HepG2 (cell line): ENCODE measurements around the gene DYRK1B. TPM values are rescaled to one million over a fixed set of nuclear protein-coding genes. Genes with fewer than 3 reads are reported as not detected.

Experiments used
- ATAC-seq: fragments of 200-7000 bp; cut with Tn5 transposase; 3 replicates; pipeline ENCODE4 v1.9.1; 2020; ENCODE audit warnings: mild to moderate bottlenecking, moderate library complexity
- BruUV-seq: library from RNA; stranded (reverse); fragments of 400-500 nt; replicated peaks from 2 replicates; lab custom pipeline; 2021; lab: Mats Ljungman, UMichigan
- CTCF ChIA-PET: fragments of 300-600 bp; formaldehyde crosslinking; extraction: SDS; loops from one replicate; lab custom pipeline; 2021; ENCODE audit warnings: low total read pairs, inconsistent platforms, low intra/inter-chr PET ratio; lab: Yijun Ruan, JAX
- POLR2A ChIA-PET: fragments of 350-600 bp; sonication (Branson Sonifier 250); formaldehyde crosslinking; loops from one replicate; lab custom pipeline; 2020; ENCODE audit warnings: antibody characterized with exemption, inconsistent platforms; lab: Yijun Ruan, JAX
- DNase-seq: peaks from one replicate; pipeline ENCODE4 v3.0.0-alpha.2; 2015; ENCODE audit warnings: low spot score
- FAIRE-seq: peaks from 3 replicates; lab custom pipeline; 2011; peaks lifted over from hg19 to GRCh38; lab: Jason Lieb, UNC
- H2AFZ ChIP-seq: one replicate; pipeline ENCODE4 v1.6.1; 2011; ENCODE audit warnings: low read length, inconsistent platforms
- H3K27ac ChIP-seq: fragments of 300-600 bp; 3 replicates; pipeline ENCODE4 v1.8.0; 2011; ENCODE audit warnings: mixed run types, mild to moderate bottlenecking, mixed read lengths, low read length, inconsistent platforms; ENCODE audit not compliant: insufficient read depth; ENCODE audit errors: extremely low read length
- H3K27me3 ChIP-seq, 2 experiments: fragments of 200-600 bp in 1 of 2; 2 replicates in 1 of 2; 3 replicates in 1 of 2; pipeline versions ENCODE4 v1.6.0 to v1.8.0; 2011; ENCODE audit warnings: low read length in 2 of 2, mild to moderate bottlenecking in 2 of 2, moderate library complexity in 2 of 2, inconsistent platforms in 1 of 2; ENCODE audit not compliant: insufficient read depth in 2 of 2, control insufficient read depth in 1 of 2
- H3K36me3 ChIP-seq, 2 experiments: fragments of 200-600 bp in 1 of 2; replicated peaks in 1 of 2; 2 replicates in 1 of 2; 3 replicates in 1 of 2; pipeline versions ENCODE4 v1.5.1 to v1.8.0; 2011; ENCODE audit warnings: low read length in 2 of 2, inconsistent platforms in 1 of 2; ENCODE audit not compliant: insufficient read depth in 2 of 2, control insufficient read depth in 1 of 2
- H3K4me1 ChIP-seq: 2 replicates; pipeline ENCODE4 v1.5.1; 2012; ENCODE audit warnings: low read length, inconsistent platforms; ENCODE audit not compliant: insufficient read depth
- H3K4me2 ChIP-seq: 2 replicates; pipeline ENCODE4 v1.6.0; 2011; ENCODE audit warnings: low read depth, low read length, inconsistent platforms
- H3K4me3 ChIP-seq, 3 experiments: fragments of 200-600 bp in 1 of 3; sonication (generic), shearing (Covaris generic) in 1 of 3; replicated peaks in 1 of 3; 2 replicates each; pipeline ENCODE4 v1.5.1; 2011 to 2016; ENCODE audit warnings: low read length in 3 of 3, inconsistent platforms in 2 of 3, low read depth in 2 of 3, mild to moderate bottlenecking in 2 of 3, control low read depth in 1 of 3, mixed read lengths in 1 of 3; ENCODE audit not compliant: insufficient read depth in 1 of 3
- H3K79me2 ChIP-seq: one replicate; pipeline ENCODE4 v1.6.1; 2011; ENCODE audit warnings: low read length, inconsistent platforms; ENCODE audit not compliant: insufficient read depth
- H3K9ac ChIP-seq: 2 replicates; pipeline ENCODE4 v1.6.0; 2011; ENCODE audit warnings: mild to moderate bottlenecking, low read depth, low read length, inconsistent platforms; ENCODE audit not compliant: insufficient read depth
- H3K9me3 ChIP-seq: 2 replicates; pipeline ENCODE4 v1.5.1; 2012; ENCODE audit warnings: mild to moderate bottlenecking, low read length
- H4K20me1 ChIP-seq: 2 replicates; pipeline ENCODE4 v1.6.0; 2011; ENCODE audit warnings: inconsistent platforms, mild to moderate bottlenecking, low read length, moderate library complexity; ENCODE audit not compliant: insufficient read depth
- ATF3 ChIP-seq: sonication (generic); formaldehyde crosslinking; IDR thresholded peaks from 2 replicates; pipeline ENCODE4 v1.4.0; 2020; ENCODE audit warnings: missing genetic modification reagents
- CBX1 ChIP-seq: IDR thresholded peaks from one replicate; pipeline ENCODE4 v1.6.1; 2016; ENCODE audit warnings: antibody characterized with exemption, low read depth
- ETV6 ChIP-seq: sonication (generic); formaldehyde crosslinking; conservative IDR thresholded peaks from 2 replicates; pipeline ENCODE4 v1.4.0; 2020; ENCODE audit warnings: missing genetic modification reagents
- MIER2 ChIP-seq: IDR thresholded peaks from 2 replicates; pipeline ENCODE4 v1.6.1; 2016; ENCODE audit warnings: missing biosample characterization, missing genetic modification reagents
- PHF21A ChIP-seq: sonication (generic); formaldehyde crosslinking; IDR thresholded peaks from 2 replicates; pipeline ENCODE4 v1.5.0; 2020; ENCODE audit warnings: mild to moderate bottlenecking, missing genetic modification reagents
- POLR2AphosphoS5 ChIP-seq: IDR thresholded peaks from 2 replicates; pipeline ENCODE4 v1.6.1; 2012; ENCODE audit warnings: low read depth, low read length
- RAD21 ChIP-seq: fragments of 450-650 bp; formaldehyde crosslinking; IDR thresholded peaks from 2 replicates; pipeline ENCODE4 v1.5.0; 2020; ENCODE audit warnings: mild to moderate bottlenecking
- TBX2 ChIP-seq: sonication (generic); formaldehyde crosslinking; IDR thresholded peaks from 2 replicates; pipeline ENCODE4 v1.5.0; 2020; ENCODE audit warnings: missing genetic modification reagents, mild to moderate bottlenecking, borderline replicate concordance
- ZBTB39 ChIP-seq: sonication (generic); formaldehyde crosslinking; IDR thresholded peaks from 2 replicates; pipeline ENCODE4 v1.5.0; 2020; ENCODE audit warnings: missing genetic modification reagents
- ZIK1 ChIP-seq: sonication (generic); formaldehyde crosslinking; IDR thresholded peaks from 2 replicates; pipeline ENCODE4 v1.5.0; 2020; ENCODE audit warnings: mild to moderate bottlenecking, low read depth, missing genetic modification reagents, borderline replicate concordance
- ZMYM3 ChIP-seq: sonication (generic); formaldehyde crosslinking; IDR thresholded peaks from 2 replicates; pipeline ENCODE4 v1.5.1; 2020; ENCODE audit warnings: mild to moderate bottlenecking, missing genetic modification reagents
- ZNF121 ChIP-seq: sonication (generic); formaldehyde crosslinking; IDR thresholded peaks from 2 replicates; pipeline ENCODE4 v1.5.0; 2020; ENCODE audit warnings: mild to moderate bottlenecking, missing genetic modification reagents
- ZNF276 ChIP-seq: sonication (generic); formaldehyde crosslinking; IDR thresholded peaks from 2 replicates; pipeline ENCODE4 v1.4.0; 2020; ENCODE audit warnings: mild to moderate bottlenecking, low read depth, missing genetic modification reagents
- ZNF431 ChIP-seq: sonication (generic); formaldehyde crosslinking; IDR thresholded peaks from 2 replicates; pipeline ENCODE4 v1.9.0; 2022; ENCODE audit warnings: missing genetic modification reagents, low read depth, mild to moderate bottlenecking, borderline replicate concordance
- ZNF790 ChIP-seq: sonication (generic); formaldehyde crosslinking; IDR thresholded peaks from 2 replicates; pipeline ENCODE4 v1.8.0; 2022; ENCODE audit warnings: missing genetic modification reagents, mild to moderate bottlenecking, borderline replicate concordance
- WGBS: methylation state at CpG from one replicate; pipeline ENCODE4 v1.1.6; 2017; ENCODE audit warnings: low lambda C conversion rate; 5-methylcytosine and 5-hydroxymethylcytosine counted together
- in situ Hi-C: cut with HindIII; loops from 2 replicates; pipeline ENCODE4 v1.10.0; 2017; ENCODE audit warnings: low pct_unique_long_range_greater_than_20kb; ENCODE audit not compliant: extremely low pct_ligation_motif_present
- intact Hi-C: fragments of 100-400 bp; cut with micrococcal nuclease; formaldehyde crosslinking; loops from one replicate; pipeline ENCODE4 v1.10.0; 2022; ENCODE audit not compliant: unreplicated experiment
- polyA plus RNA-seq, 8 experiments: library from polyadenylated mRNA; depleted of rRNA in 3 of 8; stranded (reverse) in 7 of 8; unstranded in 1 of 8; fragments of >200 nt; fragmentation: Illumina TruSeq in 4 of 8; extraction: Trizol in 4 of 8; gene quantifications; 2 replicates each; pipeline versions ENCODE4 v1.2.1 to v1.2.3, GENCODE V29; 2011 to 2016; ENCODE audit warnings: low read depth in 4 of 8, missing spikeins in 1 of 8, mixed read lengths in 1 of 8; ENCODE audit not compliant: insufficient read depth in 1 of 8
- total RNA-seq, 5 experiments: library from RNA; depleted of rRNA; stranded (reverse); fragments of >200 nt; fragmentation: Illumina TruSeq; extraction: Trizol; gene quantifications; 2 replicates each; pipeline ENCODE4 v1.2.3, GENCODE V29; 2016; ENCODE audit warnings: low read depth in 1 of 5

Gene DYRK1B
- total and polyA plus RNA-seq, 2 of the 13 experiments (the other 11 are each of a cell fraction or from before 2014, with no cell fraction given): 0.82 to 1.3 TPM

GRCh38 chr19:39841041-39841440 is 7.1 kb upstream of the DYRK1B start:
- CTCF ChIA-PET: no interaction called here
- POLR2A ChIA-PET: no interaction called here

GRCh38 chr19:39840492-39840891 is 6.5 kb upstream of the DYRK1B start:
- DNase-seq (no peak), ATAC-seq (no peak), FAIRE-seq (no peak)
- Histone ChIP-seq H3K27me3 (no peaks in the 10 kb centered on the region; a peak in 1 of 5 replicates), H3K27ac (no peak overlapping the region), H3K4me1 (peaks cover 43% of the 10 kb centered on the region), H3K4me3 (no peak overlapping the region), H2AFZ (no peak overlapping the region), H4K20me1 (peaks cover 39% of the 10 kb centered on the region), H3K79me2 (peaks cover 66% of the 10 kb centered on the region), H3K9ac (no peak overlapping the region), H3K9me3 (no peaks in the 10 kb centered on the region), H3K4me2 (no peak overlapping the region), H3K36me3 (peaks cover 23 to 59% of the 10 kb centered on the region in 2 experiments)
- 96% methylated on average over 17 of the region's 17 CpGs for WGBS
- BruUV-seq: no TSS peak
- intact Hi-C loops: no loop called here
- in situ Hi-C loops: loop anchor here (5.0 kb wide), 1 partner anchor 48 kb away; no protein-coding TSS in a partner anchor
- ChIA-PET POLR2A (no interaction called here), CTCF (no interaction called here)
- TF ChIP-seq ZIK1 (CRISPR knock-in tag): no peak
- no peak for TF ChIP-seq ZNF276 (CRISPR knock-in tag)
- no peak for TF ChIP-seq ZMYM3 (CRISPR knock-in tag)
- no peak for TF ChIP-seq CBX1
- TF ChIP-seq POLR2AphosphoS5: no peak
- TF ChIP-seq RAD21 (CRISPR knock-in tag): no peak
- TF ChIP-seq TBX2: no peak
- no peak for TF ChIP-seq ETV6 (CRISPR knock-in tag)
- no peak for TF ChIP-seq MIER2 (CRISPR knock-in tag)
- TF ChIP-seq ZBTB39: no peak
- TF ChIP-seq ZNF790 (CRISPR knock-in tag): no peak
- TF ChIP-seq ATF3: no peak
- no peak for TF ChIP-seq PHF21A (CRISPR knock-in tag)

More at GRCh38 chr19:39841041-39841440, 7.1 kb upstream of the DYRK1B start:
- H3K9ac ChIP-seq: no peak overlapping the region
- no peak overlapping the region for H3K27ac ChIP-seq
- no peaks in the 10 kb centered on the region for H3K9me3 ChIP-seq
- peaks cover 71% of the 10 kb centered on the region for H3K79me2 ChIP-seq
- ATAC-seq: no peak
- H3K4me1 ChIP-seq: peaks cover 47% of the 10 kb centered on the region
- BruUV-seq: no TSS peak
- no peaks in the 10 kb centered on the region; a peak in 1 of 5 replicates for H3K27me3 ChIP-seq
- TF ChIP-seq ZNF431 (CRISPR knock-in tag) (no peak), ZNF121 (CRISPR knock-in tag) (peak; percentile 51; the same call in 1 of the 2 replicates)
- intact Hi-C loops (no loop called here), in situ Hi-C loops (loop anchor here (5.0 kb wide), 1 partner anchor 49 kb away; no protein-coding TSS in a partner anchor)
- H3K36me3 ChIP-seq: peaks cover 22 to 54% of the 10 kb centered on the region in 2 experiments
- 94% methylated on average over 4 of the region's 4 CpGs for WGBS
- peaks cover 39% of the 10 kb centered on the region for H4K20me1 ChIP-seq
- no peak overlapping the region for H3K4me3 ChIP-seq
- H2AFZ ChIP-seq: no peak overlapping the region
- DNase-seq: no peak
- H3K4me2 ChIP-seq: no peak overlapping the region
- FAIRE-seq: no peak
